ENCODE data around the gene ST13. TPM values are rescaled to one million over a fixed set of nuclear protein-coding genes. Genes with fewer than 3 reads are reported as not detected.
"Not testable (repeated sequence)": the region's sequence is repeated elsewhere in the genome, so short reads cannot be mapped to it uniquely, and the experiment has no call there.

Gene ST13
- polyA plus RNA-seq, result 100 to 1,000 TPM in 2 of 3 donors, 10 to 100 TPM in 1; 86.2 to 225 (median 185) TPM

- 0 to 1% (median 0%) methylated on average over 49 to 63 of the region's 63 CpGs for WGBS, 3 donors
- peak within 1 kb of the TSS; percentile 89 for H3K27ac ChIP-seq (ENCODE audit: low read depth, low read length)
Measured at GRCh38 chr22:40856513-40857308, at the start of gene ST13, which contains the start of gene XPNPEP3. TSS of gene ST13 (minus strand) at chr22:40856639. CDS start at chr22:40856540, 99 bp downstream. TSS of gene XPNPEP3 (plus strand) at chr22:40857148. CDS start at chr22:40857182, 34 bp downstream.

DNA sequence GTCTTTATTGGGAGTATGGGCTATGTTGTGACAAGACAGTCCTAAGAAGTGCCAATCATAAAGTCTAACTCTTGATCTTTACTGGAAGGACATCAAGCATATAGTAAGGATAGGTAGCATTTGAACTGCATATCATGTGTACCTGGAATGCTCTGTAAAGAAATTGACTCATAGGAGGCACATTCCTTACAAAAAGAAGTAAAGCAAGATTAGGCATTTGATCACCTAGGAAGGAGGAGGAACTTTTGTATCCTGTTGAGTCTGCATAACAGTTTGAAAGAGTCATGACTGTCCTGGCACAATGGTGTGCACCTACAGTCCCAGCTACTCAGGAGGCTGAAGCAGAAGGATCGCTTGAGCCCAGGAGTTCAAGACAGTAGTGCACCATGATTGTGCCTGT, 47.7 kb upstream of the ST13 start:
- WGBS, 3 donors, result 100% methylated on average over 1 of the region's 1 CpG
- H3K27ac ChIP-seq (ENCODE audit: low read depth, low read length), result no peak overlapping the region

DNA sequence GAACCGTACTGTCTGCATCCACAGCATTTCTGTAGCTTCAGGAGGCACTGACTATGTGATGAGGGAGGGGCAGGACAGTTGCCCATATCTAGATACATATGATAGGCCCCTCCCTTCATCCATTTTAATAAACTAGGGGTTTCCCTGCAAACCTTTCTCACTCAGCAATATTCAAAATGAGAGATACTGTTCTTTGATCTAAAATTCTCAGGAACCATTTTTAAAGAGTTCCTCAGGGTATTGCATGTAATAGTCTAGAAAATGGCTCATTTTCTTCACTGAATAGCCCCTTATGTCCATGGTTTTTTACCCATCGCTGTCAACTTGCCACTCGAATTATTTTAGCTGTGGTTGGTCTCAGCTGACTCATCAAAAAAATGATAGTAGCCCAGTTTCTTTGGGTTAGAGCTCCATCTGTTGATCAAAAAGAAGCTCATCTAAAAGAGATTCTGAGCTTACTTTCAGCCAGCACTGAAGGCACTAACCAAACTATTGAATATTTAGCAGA, 42.5 kb upstream of the ST13 start:
- H3K27ac ChIP-seq (ENCODE audit: low read depth, low read length), result no peak overlapping the region
- 37 to 46% (median 41%) methylated on average over 3 of the region's 3 CpGs for WGBS, 3 donors

GRCh38 chr22:40894417-40894816, 38.0 kb upstream of the ST13 start:
- 77 to 98% (median 91%) methylated on average over 4 of the region's 4 CpGs for WGBS, 3 donors
- no peak overlapping the region for H3K27ac ChIP-seq (ENCODE audit: low read depth, low read length)

DNA sequence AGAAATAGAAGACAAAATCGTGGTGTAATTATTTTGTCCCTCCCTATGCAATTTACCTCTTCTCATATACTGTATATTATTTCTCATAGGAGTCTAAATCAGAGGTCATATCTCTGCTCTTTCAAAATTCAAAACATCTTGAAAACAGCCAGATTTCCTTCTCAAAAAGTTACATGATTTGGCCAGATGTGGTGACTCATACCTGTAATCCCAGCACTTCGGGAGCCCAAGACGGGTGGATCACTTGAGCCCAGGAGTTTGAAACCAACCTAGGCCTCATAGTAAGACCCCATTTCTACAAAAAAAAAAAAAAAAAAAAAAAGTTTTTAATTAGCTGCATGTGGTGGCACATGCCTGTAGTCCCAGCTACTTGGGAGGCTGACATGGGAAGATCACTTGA, 34.4 kb upstream of the ST13 start:
- 88 to 96% (median 92%) methylated on average over 3 of the region's 3 CpGs for WGBS, 3 donors
- H3K27ac ChIP-seq (ENCODE audit: low read depth, low read length), result no peak overlapping the region

DNA sequence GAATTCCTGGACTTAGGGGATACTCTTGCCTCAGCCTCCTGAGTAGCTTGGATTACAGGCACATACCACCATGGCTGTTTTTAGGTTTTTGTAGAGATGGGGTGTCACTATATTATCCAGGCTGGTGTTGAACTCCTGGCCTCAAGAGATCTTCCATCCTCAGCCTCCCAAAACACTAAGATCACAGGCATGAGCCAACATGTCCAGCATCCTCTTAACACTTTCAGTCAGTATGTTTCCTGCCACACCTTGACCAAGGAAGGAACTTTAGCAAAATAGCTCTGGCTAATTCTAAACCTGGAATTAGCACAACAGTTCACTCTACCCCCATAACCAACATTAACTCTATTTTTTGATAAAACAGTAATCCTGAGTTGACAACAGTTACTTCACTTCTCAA, 32.7 kb upstream of the ST13 start:
- H3K27ac ChIP-seq (ENCODE audit: low read depth, low read length), result no peak overlapping the region

- no peak overlapping the region for H3K27ac ChIP-seq (ENCODE audit: low read depth, low read length)
- WGBS, 3 donors, result 47 to 80% (median 71%) methylated on average over 2 of the region's 2 CpGs
Measured at GRCh38 chr22:40878922-40879321, 22.5 kb upstream of the ST13 start.

- no peak overlapping the region for H3K27ac ChIP-seq (ENCODE audit: low read depth, low read length)
- 42 to 76% (median 69%) methylated on average over 3 of the region's 3 CpGs for WGBS, 3 donors
Measured at GRCh38 chr22:40877488-40877887, 21.0 kb upstream of the ST13 start.

DNA sequence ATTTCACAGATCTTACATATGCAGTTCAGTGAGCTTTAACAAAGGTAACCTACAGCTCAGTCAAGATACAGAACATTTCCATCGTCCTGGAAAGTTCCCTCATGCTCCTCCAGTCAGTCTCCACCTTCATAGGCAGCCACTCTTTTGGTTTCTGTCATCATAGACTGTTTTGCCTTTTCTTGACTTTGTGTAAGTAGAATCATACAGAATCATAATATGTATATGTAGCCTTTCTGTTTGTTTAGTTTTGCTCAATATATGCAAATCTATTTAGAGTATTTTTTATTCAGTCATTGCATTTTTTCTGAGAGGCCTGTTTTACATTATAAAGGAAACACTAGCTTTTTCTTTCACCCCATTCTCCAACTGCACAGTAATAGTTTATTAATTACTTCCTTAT, 20.5 kb upstream of the ST13 start:
- H3K27ac ChIP-seq (ENCODE audit: low read depth, low read length), result no peak overlapping the region
- 25 to 72% (median 70%) methylated on average over 1 of the region's 1 CpG for WGBS, 3 donors

- WGBS, 3 donors, result 95 to 98% (median 98%) methylated on average over 3 of the region's 3 CpGs
- H3K27ac ChIP-seq (ENCODE audit: low read depth, low read length), result no peak overlapping the region
Measured at GRCh38 chr22:40875111-40875510, 18.7 kb upstream of the ST13 start.

DNA sequence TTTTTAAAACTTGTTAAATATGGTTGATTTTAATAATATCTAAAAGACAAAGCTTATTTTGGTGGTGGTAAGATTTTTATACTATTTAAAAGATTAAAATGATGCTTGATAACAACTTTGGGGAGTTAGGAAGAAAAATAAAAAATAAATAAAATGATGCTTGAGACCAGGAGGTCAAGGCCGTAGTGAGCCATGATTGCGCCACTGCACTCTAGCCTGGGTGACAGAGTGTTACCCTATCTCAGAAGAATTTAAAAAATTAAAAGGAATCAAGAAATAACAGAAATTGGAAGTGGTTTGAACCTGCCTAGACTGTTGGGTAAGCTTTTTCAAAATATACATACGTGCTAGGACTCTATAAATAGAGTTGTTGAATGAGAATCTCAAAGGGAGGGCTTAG, 17.6 kb upstream of the ST13 start:
- WGBS, 3 donors, result 94 to 99% (median 98%) methylated on average over 3 of the region's 3 CpGs
- H3K27ac ChIP-seq (ENCODE audit: low read depth, low read length), result no peak overlapping the region

DNA sequence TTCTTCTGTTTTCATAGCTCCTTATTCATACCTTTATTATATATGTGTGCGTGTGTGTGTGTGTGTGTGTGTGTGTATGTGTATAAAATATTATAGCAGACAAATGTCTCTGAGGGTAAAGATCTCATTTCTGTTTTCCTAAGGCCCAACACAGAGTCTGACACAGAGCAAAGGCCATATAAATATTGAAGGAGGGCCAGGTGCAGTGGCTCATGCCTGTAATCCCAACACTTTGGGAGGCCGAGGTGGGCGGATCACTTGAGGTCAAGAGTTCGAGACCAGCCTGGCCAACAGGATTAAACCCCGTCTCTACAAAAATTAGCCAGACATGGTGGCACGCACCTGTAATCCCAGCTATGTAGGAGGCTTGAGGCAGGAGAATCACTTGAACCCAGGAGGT, 11.9 kb upstream of the ST13 start:
- not testable (repeated sequence) for H3K27ac ChIP-seq (ENCODE audit: low read depth, low read length)
- 88 to 93% (median 91%) methylated on average over 6 of the region's 6 CpGs for WGBS, 3 donors

- 39 to 91% (median 84%) methylated on average over 2 of the region's 2 CpGs for WGBS, 3 donors
- H3K27ac ChIP-seq (ENCODE audit: low read depth, low read length), result no peak overlapping the region
Measured at GRCh38 chr22:40867109-40867508, 10.7 kb upstream of the ST13 start.

DNA sequence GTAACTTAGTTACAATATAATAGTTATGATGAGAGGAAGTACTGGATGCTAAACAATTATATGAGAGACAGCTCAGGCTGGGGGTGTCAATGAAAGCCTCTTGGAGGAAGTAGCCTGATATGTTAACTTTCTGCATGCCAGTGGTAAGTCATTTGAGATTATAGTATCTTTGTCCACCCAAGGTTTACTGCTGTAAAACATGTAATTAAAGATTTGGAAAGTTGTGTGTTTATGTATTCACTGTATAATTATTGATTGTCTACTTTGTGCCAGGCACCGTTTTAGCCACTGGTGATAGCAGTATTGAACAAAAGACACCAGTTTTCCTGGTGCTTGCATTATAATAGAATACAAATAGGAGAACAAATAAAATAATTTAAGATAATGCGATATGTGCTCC, 6.1 kb upstream of the ST13 start:
- H3K27ac ChIP-seq (ENCODE audit: low read depth, low read length), result no peak overlapping the region
- WGBS, 3 donors, result 59 to 96% (median 87%) methylated on average over 2 of the region's 2 CpGs

GRCh38 chr22:40862013-40862412, 5.6 kb upstream of the ST13 start, which contains the start of gene DNAJB7:
TSS of gene DNAJB7 (minus strand) at chr22:40862113. CDS start at chr22:40861994, 119 bp downstream.
- H3K27ac ChIP-seq (ENCODE audit: low read depth, low read length), result no peak within 1 kb of the TSS
- 89 to 91% (median 90%) methylated on average over 3 of the region's 3 CpGs for WGBS, 3 donors

DNA sequence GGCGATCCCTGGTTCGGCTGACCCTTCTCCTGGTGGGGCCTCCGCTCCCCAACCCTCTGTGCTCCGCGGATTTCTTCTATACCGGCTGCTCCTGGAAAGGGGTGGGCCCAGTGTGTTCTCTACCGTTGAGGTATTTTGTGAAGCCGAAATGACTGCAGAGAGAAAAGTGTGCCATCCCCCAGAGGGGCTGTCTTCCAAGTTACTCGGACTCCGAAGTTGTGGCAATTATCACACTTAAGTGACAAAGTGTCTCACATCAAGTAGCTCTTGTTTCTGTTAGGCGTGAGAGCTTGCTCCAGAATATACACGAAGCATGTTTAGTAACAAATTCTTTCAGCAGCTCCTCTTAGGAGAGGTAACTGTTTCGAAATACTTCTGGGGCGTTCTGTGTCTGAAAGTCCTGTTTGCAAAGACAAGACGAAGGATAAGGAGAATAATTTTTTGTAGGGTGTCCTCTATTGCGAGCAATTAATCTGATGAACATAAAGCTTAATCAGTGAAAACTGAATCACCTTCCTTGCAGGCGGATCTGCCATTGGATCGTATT, 943 bp upstream of the ST13 start:
- H3K27ac ChIP-seq (ENCODE audit: low read depth, low read length), result peak overlapping the region; percentile 68
- 2 to 5% (median 5%) methylated on average over 18 of the region's 18 CpGs for WGBS, 3 donors

GRCh38 chr22:40855979-40856512, 393 bp downstream of the ST13 start:
- 0% methylated on average over 29 of the region's 29 CpGs for WGBS, 3 donors
- peak overlapping the region; percentile 89 for H3K27ac ChIP-seq (ENCODE audit: low read depth, low read length)

DNA sequence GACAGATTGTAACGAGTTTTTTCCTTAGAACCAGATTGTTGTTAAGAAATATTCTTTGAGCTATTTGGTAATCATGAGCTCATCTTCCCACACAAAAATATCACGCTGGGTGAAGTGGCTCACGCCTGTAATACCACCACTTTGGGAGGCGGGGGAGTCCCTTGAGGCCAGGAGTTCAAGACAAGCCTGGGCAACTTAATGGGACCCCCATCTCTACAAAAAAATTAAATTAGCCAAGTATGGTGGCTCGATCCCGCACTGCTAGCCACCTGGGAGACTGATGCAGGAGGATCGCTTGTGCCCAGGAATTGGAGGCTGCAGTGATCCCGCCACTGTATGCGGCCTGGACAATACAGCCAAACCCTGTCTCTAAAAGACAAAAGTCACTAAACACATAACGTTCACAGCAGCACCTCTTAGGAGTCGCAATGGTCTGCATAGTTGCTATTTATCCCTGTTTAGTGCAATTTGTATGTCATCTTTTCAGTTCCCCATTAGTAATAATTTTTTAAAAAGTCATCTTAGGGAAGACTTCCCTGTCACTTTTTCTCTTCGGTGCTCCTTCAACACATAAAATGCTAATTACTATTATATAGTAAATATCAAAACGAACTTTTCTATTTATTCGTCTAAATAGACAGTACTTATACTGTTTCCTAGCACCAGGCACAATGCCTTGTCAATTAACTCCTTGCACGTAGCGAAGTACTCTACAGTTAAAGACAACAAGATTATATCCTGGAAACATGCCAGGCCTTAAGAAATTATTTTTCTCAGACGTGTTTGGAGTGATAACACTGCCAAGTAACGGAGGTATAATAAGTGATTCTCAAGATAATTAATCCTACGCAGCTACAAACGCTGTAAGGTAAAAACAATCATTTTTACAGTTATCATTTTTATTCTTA, 1.1 kb downstream of the ST13 start:
- 26 to 32% (median 28%) methylated on average over 20 of the region's 20 CpGs for WGBS, 3 donors
- no peak overlapping the region for H3K27ac ChIP-seq (ENCODE audit: low read depth, low read length)

Measured in adipose tissue (tissue), 3 donors.